ENCODE results near the gene MSI2. TPM values are rescaled to one million over a fixed set of nuclear protein-coding genes. Genes with fewer than 3 reads are reported as not detected.
A peak's percentile ranks its signal among the peaks of the same experiment; 100 is the strongest.

The MSI2 gene
- total RNA-seq, 1 experiment from 2014 or later = 29.4 TPM

DNA sequence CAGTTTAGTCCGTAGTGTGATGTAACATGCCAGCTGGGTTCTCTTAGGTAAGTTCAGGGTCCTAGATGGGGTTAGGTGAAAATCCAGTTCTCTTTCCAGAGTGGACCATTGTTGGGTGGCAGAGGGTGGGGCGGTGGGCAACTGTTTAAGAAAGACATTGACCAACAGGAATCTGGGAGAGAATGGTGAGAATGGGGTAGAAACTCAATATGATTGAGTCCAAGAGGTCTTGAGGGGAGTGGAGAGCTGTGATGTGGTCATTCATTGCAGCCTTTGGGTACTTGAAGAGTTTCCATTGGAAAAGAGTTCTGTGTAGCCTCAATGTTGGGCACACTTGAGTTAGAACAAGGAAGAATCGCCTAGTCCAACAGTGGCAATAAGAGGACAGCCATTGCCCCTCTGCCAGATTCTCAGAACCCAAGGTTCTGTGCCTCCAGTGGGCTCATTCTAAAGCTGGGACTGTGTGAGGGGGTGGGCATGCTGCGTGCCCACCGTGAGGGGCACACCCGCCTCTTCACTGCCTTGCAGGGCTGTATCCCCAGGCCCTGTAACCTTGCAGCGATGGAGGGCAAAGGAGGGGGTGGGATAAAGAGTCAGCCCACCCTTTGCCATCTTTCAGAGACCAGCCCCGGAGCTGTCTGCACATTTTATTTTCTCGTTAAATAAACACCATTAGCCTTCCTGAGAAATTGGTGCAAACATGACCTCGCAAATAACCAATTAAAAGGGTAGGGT is 280.6 kb downstream of the MSI2 start:
- DNase-seq (ENCODE audit: low read depth) = no peak

- DNase-seq (ENCODE audit: low read depth) = peak; percentile 25
Measured at GRCh38 chr17:57537524-57538410, 281.4 kb downstream of the MSI2 start.

GRCh38 chr17:57538736-57539456 is 282.6 kb downstream of the MSI2 start:
- DNase-seq (ENCODE audit: low read depth) = no peak

- DNase-seq (ENCODE audit: low read depth) = no peak
Measured at GRCh38 chr17:57539529-57540301, 283.4 kb downstream of the MSI2 start.

DNA sequence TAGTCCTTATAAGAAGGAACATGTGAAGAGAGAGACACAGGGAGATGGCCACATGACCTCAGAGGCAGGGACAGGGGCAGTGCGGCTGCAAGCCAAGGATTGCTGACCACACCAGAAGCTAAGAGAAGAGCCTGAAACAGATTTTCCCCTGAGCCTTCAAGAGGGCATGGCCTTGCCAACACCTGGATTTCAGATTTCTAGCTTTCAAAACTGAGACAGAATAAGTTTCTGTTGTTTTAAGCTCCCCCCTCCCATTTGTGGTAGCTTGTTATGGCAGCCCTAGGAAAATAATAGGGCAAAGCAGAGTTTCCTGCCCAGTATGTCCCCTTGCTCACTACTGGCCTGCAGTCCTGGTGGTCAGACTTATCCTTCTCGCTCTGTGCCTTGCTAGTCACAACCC is 284.3 kb downstream of the MSI2 start:
- DNase-seq (ENCODE audit: low read depth) = no peak

- DNase-seq (ENCODE audit: low read depth) = no peak
Measured at GRCh38 chr17:57541049-57541448, 284.7 kb downstream of the MSI2 start.

- DNase-seq (ENCODE audit: low read depth) = peak; percentile 56
Measured at GRCh38 chr17:57541472-57542394, 285.4 kb downstream of the MSI2 start.

- DNase-seq (ENCODE audit: low read depth) = no peak
Measured at GRCh38 chr17:57542510-57542909, 286.2 kb downstream of the MSI2 start.

GRCh38 chr17:57543230-57543629 is 286.9 kb downstream of the MSI2 start:
- no peak for DNase-seq (ENCODE audit: low read depth)

DNA sequence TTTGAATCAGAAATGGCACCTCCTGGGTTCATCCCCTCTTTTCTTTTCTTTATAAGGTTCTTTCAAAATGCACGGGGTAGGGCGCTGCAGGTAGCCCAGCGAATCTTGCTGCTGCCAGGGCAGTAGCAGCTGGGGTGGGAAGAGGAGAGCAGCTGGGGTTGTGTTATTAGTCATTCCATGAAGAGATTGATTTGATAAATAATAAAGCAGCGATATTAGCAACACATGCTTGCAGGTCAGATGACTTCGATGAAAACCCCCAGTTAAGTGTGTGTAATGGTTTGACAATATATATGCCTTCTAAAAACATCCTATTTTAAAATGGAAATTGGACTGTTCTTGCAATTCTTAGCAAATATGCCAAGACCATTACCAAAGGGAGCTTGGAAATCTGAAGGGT is 288.1 kb downstream of the MSI2 start:
- no peak for DNase-seq (ENCODE audit: low read depth)

DNA sequence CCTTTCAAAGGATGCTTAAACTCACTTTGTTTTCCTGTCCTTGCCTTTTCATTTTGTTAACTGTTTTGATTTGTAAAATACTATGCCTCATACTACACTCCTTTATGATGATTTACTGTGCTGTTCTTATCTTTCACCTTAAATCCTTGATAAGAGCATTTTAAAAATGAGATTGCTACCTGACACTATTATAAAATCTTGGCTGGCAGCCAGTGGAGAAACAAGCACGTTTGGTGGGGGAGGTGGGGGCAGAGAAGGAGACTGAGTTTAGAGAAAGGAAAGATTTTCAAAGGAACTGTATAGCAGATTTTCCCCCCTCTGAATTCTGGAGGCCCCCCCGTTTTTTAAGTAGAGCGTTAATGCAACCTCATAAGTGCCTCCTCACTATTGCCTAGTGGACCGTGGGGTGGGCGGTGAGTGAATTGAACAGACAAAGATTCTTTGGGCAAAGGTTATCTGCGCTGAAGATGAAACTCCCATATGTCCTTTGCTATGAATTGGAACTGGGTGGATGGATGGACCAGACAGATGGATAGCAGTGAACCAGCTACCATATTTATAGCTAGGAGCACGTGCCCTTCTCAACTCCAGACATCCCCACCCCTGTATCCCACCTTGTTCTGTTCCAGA is 288.6 kb downstream of the MSI2 start:
- no peak for DNase-seq (ENCODE audit: low read depth)

DNA sequence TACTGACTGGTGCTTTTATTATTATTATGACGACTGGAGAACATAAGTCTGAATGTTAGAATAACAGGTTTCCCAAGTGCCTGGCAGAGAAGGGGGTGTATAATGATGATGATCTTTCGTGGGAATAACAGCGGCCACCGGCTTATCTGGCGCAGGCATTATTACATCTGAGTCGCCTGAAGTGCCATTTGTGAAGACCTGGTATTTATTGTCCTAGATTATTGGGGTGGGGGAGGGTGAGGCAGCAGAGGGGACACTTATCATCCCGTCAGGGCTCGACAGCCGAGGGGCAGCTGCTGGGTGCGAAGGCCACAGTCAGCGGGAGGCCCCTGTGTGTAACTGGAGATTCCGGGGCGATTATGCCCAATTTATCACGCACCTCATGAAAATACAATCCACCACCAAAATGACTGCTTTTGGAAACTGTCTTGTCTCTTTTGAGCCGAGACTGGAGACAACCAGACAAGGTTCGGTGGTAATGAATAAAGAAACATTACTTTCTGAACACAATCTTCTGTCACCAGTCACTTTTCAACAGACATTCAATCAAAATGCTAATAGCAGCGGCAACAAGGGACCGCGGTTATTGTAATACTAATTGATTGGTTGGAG is 289.5 kb downstream of the MSI2 start:
- no peak for DNase-seq (ENCODE audit: low read depth)

- peak; percentile 43 for DNase-seq (ENCODE audit: low read depth)
Measured at GRCh38 chr17:57548421-57549410, 292.4 kb downstream of the MSI2 start.

DNA sequence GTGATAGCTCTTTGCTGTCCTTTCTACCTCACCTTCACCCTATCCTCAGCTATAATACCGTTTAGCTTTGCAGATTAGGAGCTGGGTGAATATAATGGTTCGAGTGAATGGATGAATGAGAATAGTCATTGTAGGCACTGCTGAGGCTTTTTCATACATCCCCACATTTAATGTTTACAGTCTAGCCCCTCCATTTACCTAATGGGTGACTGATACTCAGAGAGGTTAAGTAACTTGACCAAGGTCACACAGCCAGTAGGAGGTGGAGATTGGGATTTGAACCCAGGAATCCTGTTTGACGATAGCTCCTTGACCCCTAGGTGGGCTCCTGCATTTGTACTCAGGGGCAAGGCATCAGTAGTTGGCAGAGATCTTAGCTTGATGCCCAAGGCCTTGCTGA is 293.1 kb downstream of the MSI2 start:
- DNase-seq (ENCODE audit: low read depth) = no peak

DNA sequence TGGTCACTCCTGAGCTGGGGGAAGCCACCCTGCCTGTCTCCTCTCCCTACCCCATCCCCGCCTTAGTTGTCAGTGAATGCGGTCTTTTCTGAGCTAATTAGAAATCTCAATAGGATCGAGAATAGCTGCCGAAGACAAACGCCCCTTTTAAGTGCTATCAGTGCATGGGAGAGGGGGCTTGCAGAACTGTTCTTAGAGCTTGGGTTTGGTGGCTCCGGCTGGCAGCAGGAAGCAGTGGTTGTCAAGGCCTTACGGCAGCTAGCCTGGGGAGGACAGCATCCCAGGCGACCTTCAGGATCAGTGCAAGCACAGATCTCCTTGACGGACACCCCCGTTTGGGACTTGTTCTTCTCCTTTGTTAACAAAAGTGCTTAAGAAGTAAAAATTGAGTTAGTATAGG is 293.7 kb downstream of the MSI2 start:
- DNase-seq (ENCODE audit: low read depth) = no peak

GRCh38 chr17:57550668-57551315 is 294.5 kb downstream of the MSI2 start:
- no peak for DNase-seq (ENCODE audit: low read depth)

GRCh38 chr17:57551321-57552079 is 295.2 kb downstream of the MSI2 start:
- no peak for DNase-seq (ENCODE audit: low read depth)

Measured in RPMI7951 (cell line).